Activated naive CD8-positive, alpha-beta T cell (primary cell): ENCODE data around the gene BBX.
"Not testable (repeated sequence)": the region's sequence is repeated elsewhere in the genome, so short reads cannot be mapped to it uniquely, and the experiment has no call there.

Experiments used
- H3K27ac Mint-ChIP-seq: one replicate; pipeline ENCODE4 v1.8.0; 2021; ENCODE audit warnings: mixed read lengths
- H3K27me3 Mint-ChIP-seq: one replicate; pipeline ENCODE4 v1.8.0; 2021; ENCODE audit warnings: mixed read lengths
- H3K36me3 Mint-ChIP-seq: one replicate; pipeline ENCODE4 v1.8.0; 2021; ENCODE audit warnings: mixed read lengths
- H3K4me1 Mint-ChIP-seq: one replicate; pipeline ENCODE4 v1.8.0; 2021; ENCODE audit warnings: low read depth, mixed read lengths
- H3K4me3 Mint-ChIP-seq: one replicate; pipeline ENCODE4 v1.8.0; 2021; ENCODE audit warnings: mild to moderate bottlenecking, mixed read lengths
- H3K9me3 Mint-ChIP-seq: one replicate; pipeline ENCODE4 v1.8.0; 2021; ENCODE audit warnings: low read depth, mixed read lengths

BBX gene

GRCh38 chr3:107833722-107834416 is 311.1 kb downstream of the BBX start:
- H3K36me3 Mint-ChIP-seq = no peaks in the 10 kb centered on the region
- no peak overlapping the region for H3K27ac Mint-ChIP-seq
- H3K9me3 Mint-ChIP-seq = no peaks in the 10 kb centered on the region
- H3K4me1 Mint-ChIP-seq = peaks cover 6% of the 10 kb centered on the region
- H3K4me3 Mint-ChIP-seq = no peak overlapping the region
- H3K27me3 Mint-ChIP-seq = no peaks in the 10 kb centered on the region

GRCh38 chr3:107835001-107835400 is 312.2 kb downstream of the BBX start:
- not testable (repeated sequence) for H3K27me3 Mint-ChIP-seq, H3K9me3 Mint-ChIP-seq, H3K4me3 Mint-ChIP-seq, H3K36me3 Mint-ChIP-seq, H3K4me1 Mint-ChIP-seq, H3K27ac Mint-ChIP-seq

- Mint-ChIP-seq H3K4me1 (peaks cover 6% of the 10 kb centered on the region), H3K36me3 (no peaks in the 10 kb centered on the region), H3K27me3 (no peaks in the 10 kb centered on the region), H3K9me3 (no peaks in the 10 kb centered on the region), H3K27ac (no peak overlapping the region), H3K4me3 (no peak overlapping the region)
Measured at GRCh38 chr3:107837895-107838612, 315.3 kb downstream of the BBX start.

GRCh38 chr3:107841831-107842230 is 319.1 kb downstream of the BBX start:
- no peaks in the 10 kb centered on the region for H3K27me3 Mint-ChIP-seq
- H3K4me1 Mint-ChIP-seq = peaks cover 6% of the 10 kb centered on the region
- H3K4me3 Mint-ChIP-seq = no peak overlapping the region
- no peak overlapping the region for H3K27ac Mint-ChIP-seq
- H3K36me3 Mint-ChIP-seq = no peaks in the 10 kb centered on the region
- no peaks in the 10 kb centered on the region for H3K9me3 Mint-ChIP-seq

GRCh38 chr3:107842940-107843339 is 320.2 kb downstream of the BBX start:
- H3K36me3 Mint-ChIP-seq = no peaks in the 10 kb centered on the region
- no peaks in the 10 kb centered on the region for H3K9me3 Mint-ChIP-seq
- peaks cover 6% of the 10 kb centered on the region for H3K4me1 Mint-ChIP-seq
- H3K4me3 Mint-ChIP-seq = no peak overlapping the region
- no peaks in the 10 kb centered on the region for H3K27me3 Mint-ChIP-seq
- no peak overlapping the region for H3K27ac Mint-ChIP-seq

GRCh38 chr3:107845380-107846278 is 322.9 kb downstream of the BBX start:
- H3K4me3 Mint-ChIP-seq = no peak overlapping the region
- no peaks in the 10 kb centered on the region for H3K4me1 Mint-ChIP-seq
- H3K27ac Mint-ChIP-seq = no peak overlapping the region
- peaks cover under 1% of the 10 kb centered on the region for H3K9me3 Mint-ChIP-seq
- H3K27me3 Mint-ChIP-seq = no peaks in the 10 kb centered on the region
- no peaks in the 10 kb centered on the region for H3K36me3 Mint-ChIP-seq

- Mint-ChIP-seq H3K36me3 (peaks cover 2% of the 10 kb centered on the region), H3K4me1 (no peaks in the 10 kb centered on the region), H3K4me3 (no peak overlapping the region), H3K27ac (no peak overlapping the region), H3K9me3 (peaks cover 3% of the 10 kb centered on the region), H3K27me3 (no peaks in the 10 kb centered on the region)
Measured at GRCh38 chr3:107846279-107846852, 323.6 kb downstream of the BBX start.

- Mint-ChIP-seq H3K27me3 (no peaks in the 10 kb centered on the region), H3K4me1 (no peaks in the 10 kb centered on the region), H3K4me3 (no peak overlapping the region), H3K27ac (no peak overlapping the region), H3K9me3 (peaks cover 7% of the 10 kb centered on the region), H3K36me3 (peaks cover 4% of the 10 kb centered on the region)
Measured at GRCh38 chr3:107847791-107848190, 325.0 kb downstream of the BBX start.

- H3K27me3 Mint-ChIP-seq = no peaks in the 10 kb centered on the region
- H3K4me3 Mint-ChIP-seq = no peak overlapping the region
- H3K4me1 Mint-ChIP-seq = no peaks in the 10 kb centered on the region
- H3K27ac Mint-ChIP-seq = no peak overlapping the region
- peaks cover 5% of the 10 kb centered on the region for H3K36me3 Mint-ChIP-seq
- peaks cover 8% of the 10 kb centered on the region for H3K9me3 Mint-ChIP-seq
Measured at GRCh38 chr3:107848351-107848915, 325.7 kb downstream of the BBX start.

- Mint-ChIP-seq H3K4me3 (no peak overlapping the region), H3K36me3 (peaks cover 5% of the 10 kb centered on the region), H3K9me3 (peaks cover 8% of the 10 kb centered on the region)
Measured at GRCh38 chr3:107850681-107851080, 327.9 kb downstream of the BBX start.

GRCh38 chr3:107853821-107854220 is 331.1 kb downstream of the BBX start:
- H3K4me3 Mint-ChIP-seq = no peak overlapping the region
- no peak overlapping the region for H3K27ac Mint-ChIP-seq
- H3K27me3 Mint-ChIP-seq = no peaks in the 10 kb centered on the region
- no peaks in the 10 kb centered on the region for H3K4me1 Mint-ChIP-seq
- peaks cover 5% of the 10 kb centered on the region for H3K36me3 Mint-ChIP-seq
- peaks cover 8% of the 10 kb centered on the region for H3K9me3 Mint-ChIP-seq

More at GRCh38 chr3:107850681-107851080, 327.9 kb downstream of the BBX start:
- H3K27me3 Mint-ChIP-seq = no peaks in the 10 kb centered on the region
- H3K4me1 Mint-ChIP-seq = no peaks in the 10 kb centered on the region
- H3K27ac Mint-ChIP-seq = no peak overlapping the region

GRCh38 chr3:107854733-107855132 is 332.0 kb downstream of the BBX start:
- H3K4me3 Mint-ChIP-seq = no peak overlapping the region

GRCh38 chr3:107855710-107856109 is 332.9 kb downstream of the BBX start:
- H3K36me3 Mint-ChIP-seq = peaks cover 4% of the 10 kb centered on the region
- H3K4me1 Mint-ChIP-seq = no peaks in the 10 kb centered on the region
- H3K27ac Mint-ChIP-seq = no peak overlapping the region
- H3K27me3 Mint-ChIP-seq = no peaks in the 10 kb centered on the region
- H3K9me3 Mint-ChIP-seq = peaks cover 7% of the 10 kb centered on the region
- no peak overlapping the region for H3K4me3 Mint-ChIP-seq

More at GRCh38 chr3:107854733-107855132, 332.0 kb downstream of the BBX start:
- H3K27ac Mint-ChIP-seq = no peak overlapping the region
- no peaks in the 10 kb centered on the region for H3K4me1 Mint-ChIP-seq
- peaks cover 5% of the 10 kb centered on the region for H3K36me3 Mint-ChIP-seq
- peaks cover 8% of the 10 kb centered on the region for H3K9me3 Mint-ChIP-seq
- H3K27me3 Mint-ChIP-seq = no peaks in the 10 kb centered on the region

GRCh38 chr3:107857854-107858253 is 335.1 kb downstream of the BBX start:
- H3K36me3 Mint-ChIP-seq = no peaks in the 10 kb centered on the region
- H3K4me1 Mint-ChIP-seq = no peaks in the 10 kb centered on the region
- H3K9me3 Mint-ChIP-seq = peaks cover under 1% of the 10 kb centered on the region

More at GRCh38 chr3:107857854-107858253, 335.1 kb downstream of the BBX start:
- Mint-ChIP-seq H3K4me3 (no peak overlapping the region), H3K27ac (no peak overlapping the region), H3K27me3 (no peaks in the 10 kb centered on the region)
